GM19397 (cell line): ENCODE measurements around the gene ADARB2.
"Not testable (repeated sequence)": the region's sequence is repeated elsewhere in the genome, so short reads cannot be mapped to it uniquely, and the experiment has no call there.

Experiments
- ATAC-seq: cut with Tn5 transposase; IDR thresholded peaks from one replicate; pipeline ENCODE4 v1.9.1; 2021; ENCODE audit warnings: mild to moderate bottlenecking, moderate library complexity; ENCODE audit not compliant: unreplicated experiment

The ADARB2 gene

DNA sequence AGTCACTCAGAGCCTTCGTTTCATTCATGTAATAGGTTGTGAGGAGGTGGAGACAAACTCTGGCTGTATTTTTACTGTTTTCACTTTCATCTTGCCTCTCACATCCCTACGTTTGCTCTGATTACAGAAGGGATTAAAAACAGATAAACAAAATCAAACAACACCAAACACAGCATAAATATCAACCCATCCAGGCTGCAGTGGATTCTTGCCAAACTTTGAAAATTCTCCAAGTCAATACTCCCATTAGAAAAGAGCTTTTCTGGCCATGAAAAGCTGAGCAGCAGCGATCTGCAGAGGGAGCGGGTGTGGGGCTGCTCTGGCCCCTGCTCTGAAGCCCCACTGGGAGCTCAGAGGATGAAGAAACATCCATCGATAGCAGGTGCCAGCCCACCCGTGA, 397.9 kb downstream of the ADARB2 start:
- ATAC-seq, result no peak

DNA sequence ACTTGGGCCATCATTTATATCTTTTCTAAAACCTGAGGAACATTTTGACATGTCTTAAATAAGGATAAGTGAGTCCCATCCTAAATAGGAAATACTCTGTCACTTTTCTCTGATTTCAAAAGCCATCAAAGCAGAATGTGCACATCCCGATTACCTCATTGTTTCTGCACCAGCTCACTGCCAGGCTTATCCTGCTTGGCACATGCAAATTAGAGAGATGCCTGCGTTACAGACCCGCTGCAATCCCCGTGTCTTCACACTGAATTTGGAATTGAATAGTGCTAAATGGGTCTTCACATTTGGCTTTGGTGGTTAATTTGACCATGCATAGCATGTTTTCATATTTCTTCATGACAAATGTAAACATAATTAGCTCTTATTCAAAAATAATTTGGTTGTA, 401.7 kb downstream of the ADARB2 start:
- no peak for ATAC-seq

DNA sequence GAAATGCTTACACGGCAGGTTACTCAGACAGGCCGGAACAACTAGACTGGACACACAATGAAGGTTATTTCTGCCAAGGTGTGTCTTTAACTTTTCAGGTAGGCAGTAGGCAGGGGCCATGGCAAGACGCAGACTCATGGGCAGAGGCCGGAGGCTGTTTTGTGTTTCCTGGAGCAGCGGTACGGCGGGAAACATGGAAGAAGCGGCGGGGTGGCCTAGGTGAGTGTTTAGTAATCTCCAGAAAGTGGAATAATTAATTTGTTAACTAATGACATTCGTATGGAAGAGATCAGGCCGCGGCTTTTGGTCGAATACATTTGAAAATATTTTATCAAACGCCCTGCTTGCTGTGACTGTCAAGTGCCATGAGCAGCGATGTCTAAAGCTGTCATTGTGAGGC, 403.3 kb downstream of the ADARB2 start:
- ATAC-seq, result no peak

GRCh38 chr10:1331560-1331959, 405.8 kb downstream of the ADARB2 start:
- no peak for ATAC-seq

DNA sequence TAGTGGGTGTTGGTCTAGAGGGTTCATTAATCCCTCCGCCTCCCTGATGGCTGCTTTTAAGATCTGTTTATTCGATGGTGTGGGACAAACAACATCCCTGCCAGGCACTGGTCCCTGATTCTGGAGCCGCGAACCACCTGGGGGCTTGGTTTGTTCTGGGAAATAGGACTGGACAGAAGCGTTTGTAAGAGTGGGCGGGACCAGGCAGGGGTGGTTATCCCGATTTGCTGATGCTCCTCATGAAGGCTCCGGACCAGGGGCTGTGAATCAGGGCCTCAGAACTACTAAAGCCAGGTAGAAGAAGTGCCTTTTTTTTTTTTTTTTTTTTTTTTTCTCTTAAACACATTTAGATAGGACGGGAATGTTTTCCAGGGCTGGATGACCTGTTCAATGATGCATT, 407.7 kb downstream of the ADARB2 start:
- ATAC-seq, result no peak

DNA sequence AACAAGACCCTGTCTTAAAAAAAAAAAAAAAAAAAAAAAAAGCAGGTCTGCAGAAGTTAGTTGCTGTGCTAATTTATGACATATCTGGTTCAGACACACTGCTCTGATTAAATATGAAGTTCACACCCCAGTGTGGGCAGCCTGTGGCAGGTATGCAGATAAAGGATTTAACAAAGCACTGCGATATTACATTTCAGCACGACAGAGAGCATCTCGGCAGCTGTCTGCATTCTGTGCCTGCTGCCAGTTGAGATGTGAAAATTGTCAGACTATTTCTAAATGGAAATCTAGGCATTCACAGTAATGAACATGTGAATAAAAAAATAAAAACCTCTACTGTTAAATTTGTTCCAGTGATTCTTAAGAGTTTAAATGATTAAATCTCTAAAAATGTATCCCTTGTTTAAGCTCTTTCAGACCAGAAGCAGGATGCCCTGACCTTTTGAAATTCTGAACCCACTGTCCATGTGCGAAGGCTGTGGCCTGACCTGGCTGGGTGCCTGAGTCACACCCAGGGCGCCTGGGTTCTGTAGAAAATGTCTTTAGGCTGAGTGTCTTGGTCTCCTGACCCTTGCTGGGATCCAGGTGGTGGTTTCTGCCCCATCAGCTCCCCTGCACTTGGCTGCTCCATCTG, 408.2 kb downstream of the ADARB2 start:
- ATAC-seq, result no peak

DNA sequence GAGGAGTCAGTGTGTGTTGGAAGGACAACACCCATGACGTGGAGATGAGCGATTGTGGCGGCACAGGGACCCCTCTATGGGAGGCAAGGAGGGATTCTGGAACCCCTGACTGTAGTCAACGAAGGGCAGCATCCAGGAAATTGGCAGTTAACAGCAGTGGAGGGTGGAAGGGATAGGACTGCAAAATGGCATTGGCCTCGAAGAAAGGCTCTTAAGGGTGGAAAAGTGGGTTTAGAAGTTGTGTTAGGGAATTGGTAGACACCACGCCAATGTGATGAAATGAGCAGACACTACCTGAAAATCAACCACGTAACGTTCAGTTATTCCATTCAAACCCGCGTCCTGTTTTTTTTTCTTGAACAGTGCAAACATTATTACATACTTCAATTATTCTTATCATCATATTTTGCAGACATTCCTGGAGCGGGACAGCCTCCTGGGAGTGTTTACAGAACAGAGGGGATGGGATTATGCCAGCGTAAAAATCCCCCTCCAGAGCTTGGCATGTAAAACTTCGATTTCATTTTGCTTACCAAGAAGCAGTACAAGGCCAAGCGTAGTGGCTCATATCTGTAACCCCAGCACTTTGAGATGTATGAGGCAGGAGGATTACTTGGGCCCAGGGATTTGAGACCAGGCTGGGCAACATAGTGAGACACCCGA, 409.0 kb downstream of the ADARB2 start:
- no peak for ATAC-seq

DNA sequence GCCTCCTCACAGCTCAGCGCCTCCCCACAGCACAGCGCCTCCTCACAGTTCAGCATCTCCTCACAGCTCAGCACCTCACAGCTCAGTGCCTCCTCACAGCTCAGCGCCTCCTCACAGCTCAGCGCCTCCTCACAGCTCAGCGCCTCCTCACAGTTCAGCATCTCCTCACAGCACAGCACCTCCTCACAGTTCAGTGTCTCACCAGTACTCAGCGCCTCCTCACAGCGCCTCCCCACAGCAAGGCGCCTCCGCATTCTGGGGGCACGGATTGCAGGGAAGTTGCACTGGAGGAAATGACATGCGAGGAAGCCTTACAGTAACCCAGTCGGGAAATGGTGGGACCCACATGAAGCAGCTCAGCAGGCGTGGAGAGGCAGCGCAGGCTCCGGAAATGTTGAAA, 409.6 kb downstream of the ADARB2 start:
- no peak for ATAC-seq

DNA sequence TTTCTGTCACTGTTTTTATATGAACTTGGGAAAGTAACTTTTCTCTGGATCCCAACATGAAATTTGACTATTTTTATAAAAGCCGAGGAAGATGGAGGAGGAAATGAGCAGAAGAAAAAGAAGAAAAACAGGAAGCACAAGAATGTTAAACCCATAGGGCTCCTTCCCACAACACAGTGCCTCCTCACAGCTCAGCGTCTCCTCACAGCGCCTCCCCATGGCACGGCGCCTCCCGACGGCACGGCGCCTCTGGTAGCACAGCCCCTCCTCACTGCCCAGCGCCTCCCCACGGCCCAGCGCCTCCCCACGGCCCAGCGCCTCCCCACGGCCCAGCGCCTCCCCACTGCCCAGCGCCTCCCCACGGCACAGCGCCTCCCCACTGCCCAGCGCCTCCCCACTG, 410.8 kb downstream of the ADARB2 start:
- not testable (repeated sequence) for ATAC-seq

- no peak for ATAC-seq
Observed at GRCh38 chr10:1324903-1325302, 412.4 kb downstream of the ADARB2 start.

- no peak for ATAC-seq
Observed at GRCh38 chr10:1323951-1324350, 413.4 kb downstream of the ADARB2 start.

DNA sequence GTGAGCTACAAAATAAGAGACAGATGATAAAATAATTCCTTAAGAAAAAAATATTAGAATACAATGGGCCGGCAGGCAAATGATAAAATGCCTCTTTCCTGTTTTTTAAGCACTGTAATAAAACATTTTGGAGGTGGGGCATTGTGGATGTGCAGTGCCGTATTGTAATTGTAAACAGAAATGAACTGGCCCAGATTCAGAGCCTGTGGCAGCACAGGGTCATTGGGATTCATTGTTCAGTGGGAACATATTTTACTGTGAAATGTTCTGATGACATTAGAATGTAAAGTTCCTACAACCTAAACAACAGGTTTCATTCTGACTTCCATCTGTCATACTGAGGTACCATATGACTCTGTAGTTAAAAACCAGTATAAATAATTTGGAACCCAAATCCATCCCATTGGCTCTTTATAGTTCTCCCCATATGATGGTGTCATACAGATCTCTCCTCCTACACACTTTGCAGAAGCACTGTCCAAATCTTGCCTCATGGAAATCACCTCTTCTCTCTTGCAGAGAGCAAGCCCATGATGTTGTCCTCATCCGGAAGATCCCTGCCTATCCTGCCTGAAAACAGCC, 416.5 kb downstream of the ADARB2 start:
- no peak for ATAC-seq

- ATAC-seq, result no peak
Observed at GRCh38 chr10:1316809-1317143, 420.5 kb downstream of the ADARB2 start.

GRCh38 chr10:1316121-1316808, 421.1 kb downstream of the ADARB2 start:
- ATAC-seq, result no peak

GRCh38 chr10:1315178-1315577, 422.1 kb downstream of the ADARB2 start:
- ATAC-seq, result no peak

DNA sequence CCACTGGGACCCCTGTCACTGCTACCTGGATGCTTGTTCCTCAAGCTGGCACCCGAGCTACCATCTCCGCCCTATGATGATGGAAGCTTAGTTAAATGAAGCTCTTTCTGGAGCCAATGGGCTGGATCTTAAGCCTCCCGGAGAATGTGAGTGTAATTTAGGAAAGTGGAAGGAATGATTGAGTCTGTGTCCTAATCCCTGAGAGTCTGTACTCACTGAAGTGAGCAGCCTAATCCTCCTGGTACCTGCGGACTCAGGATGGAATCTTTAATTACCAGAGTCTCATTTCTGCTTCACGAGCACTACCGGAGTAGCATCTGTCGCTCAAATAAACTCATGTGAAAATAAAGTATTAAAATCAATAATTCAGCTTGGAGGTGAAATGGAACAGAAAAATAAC, 425.6 kb downstream of the ADARB2 start:
- no peak for ATAC-seq

GRCh38 chr10:1310271-1310789, 427.0 kb downstream of the ADARB2 start:
- no peak for ATAC-seq

DNA sequence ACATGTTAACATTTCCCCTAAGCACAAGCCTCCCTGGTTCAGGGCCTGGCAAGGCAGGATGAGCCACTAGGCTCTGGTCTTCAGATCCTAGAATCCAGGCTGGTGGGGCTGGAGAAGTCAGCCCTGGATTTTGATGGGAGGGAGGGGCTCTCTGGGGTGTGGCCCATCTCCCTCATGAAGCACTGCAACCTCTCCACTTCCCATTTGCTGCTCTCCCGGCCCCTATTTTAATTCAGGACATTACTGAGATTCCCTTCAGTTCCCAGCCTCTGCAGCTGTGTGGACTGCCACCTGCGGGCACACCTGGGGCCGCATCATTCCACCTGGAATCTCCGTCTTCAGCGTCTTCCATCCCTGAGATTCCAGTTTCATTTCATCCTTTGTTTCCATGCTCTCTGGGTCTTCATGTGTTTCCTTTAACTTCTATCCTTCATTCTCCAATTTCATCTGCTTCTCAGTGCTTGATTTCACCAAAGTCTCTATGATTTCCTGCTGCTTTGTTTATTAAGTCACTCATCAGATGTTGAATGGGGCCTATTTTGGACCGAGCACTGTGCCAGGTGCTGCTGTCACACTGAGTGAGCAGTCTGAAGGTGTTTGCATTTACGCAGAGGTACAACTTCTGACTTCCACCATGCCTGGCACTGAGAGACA, 427.6 kb downstream of the ADARB2 start:
- ATAC-seq, result no peak

GRCh38 chr10:1308962-1309616, 428.2 kb downstream of the ADARB2 start:
- no peak for ATAC-seq

GRCh38 chr10:1308173-1308961, 429.0 kb downstream of the ADARB2 start:
- no peak for ATAC-seq
